B cell (primary cell): ENCODE results near the gene ZNF3. TPM values are rescaled to one million over a fixed set of nuclear protein-coding genes. Genes with fewer than 3 reads are reported as not detected.

Source experiments
- ATAC-seq: fragments of 200-7000 bp; cut with Tn5 transposase; one replicate; pipeline ENCODE4 v1.10.0; 2021; ENCODE audit warnings: low read depth, mild to moderate bottlenecking, moderate number of reproducible peaks, moderate library complexity
- CTCF ChIA-PET: fragments of 350-600 bp; sonication (Branson Sonifier 250); formaldehyde crosslinking; loops from one replicate; lab custom pipeline; 2021; ENCODE audit warnings: antibody characterized with exemption, inconsistent platforms; lab: Charles Lee
- POLR2A ChIA-PET: fragments of 350-600 bp; sonication (Branson Sonifier 250); formaldehyde crosslinking; loops from one replicate; lab custom pipeline; 2021; ENCODE audit warnings: antibody characterized with exemption; lab: Charles Lee
- DNase-seq: peaks from one replicate; pipeline ENCODE4 v3.0.0; 2013
- H2AFZ ChIP-seq: 2 replicates; pipeline ENCODE4 v1.6.1; 2012; ENCODE audit warnings: mild to moderate bottlenecking, low read depth, low read length; ENCODE audit not compliant: insufficient read depth, poor library complexity, severe bottlenecking
- H3K27ac ChIP-seq, 2 donors: 1 replicate in 1 of 2; 2 replicates in 1 of 2; pipeline ENCODE4 v1.5.1; 2012 to 2013; ENCODE audit warnings: low read length in 2 of 2, mild to moderate bottlenecking in 2 of 2, moderate library complexity in 1 of 2
- H3K27me3 ChIP-seq, 4 experiments: fragments of 200-600 bp in 1 of 4; sonication (generic) in 1 of 4; replicated peaks in 1 of 4; 1 replicate in 2 of 4; 2 replicates in 2 of 4; pipeline versions ENCODE4 v1.6.1 to v1.7.0; 2013 to 2016; ENCODE audit warnings: low read length in 3 of 4, mild to moderate bottlenecking in 2 of 4, mixed read lengths in 1 of 4, moderate library complexity in 1 of 4; ENCODE audit not compliant: insufficient read depth in 4 of 4, control insufficient read depth in 3 of 4; ENCODE audit errors: control extremely low read depth in 1 of 4
- H3K36me3 ChIP-seq, 2 experiments: replicated peaks in 1 of 2; 1 replicate in 1 of 2; 2 replicates in 1 of 2; pipeline versions ENCODE4 v1.6.1 to v1.7.1; 2013; ENCODE audit warnings: low read length in 1 of 2; ENCODE audit not compliant: insufficient read depth in 2 of 2, control insufficient read depth in 1 of 2; ENCODE audit errors: control extremely low read depth in 1 of 2, extremely low read depth in 1 of 2
- H3K4me1 ChIP-seq, 2 donors: fragments of 200-600 bp in 1 of 2; sonication (generic) in 1 of 2; 1 replicate in 1 of 2; 2 replicates in 1 of 2; pipeline versions ENCODE4 v1.5.1 to v1.6.1; 2013 to 2017; ENCODE audit warnings: low read length in 2 of 2; ENCODE audit not compliant: control insufficient read depth in 2 of 2, insufficient read depth in 2 of 2
- H3K4me2 ChIP-seq: replicated peaks from 2 replicates; pipeline ENCODE3; 2012; ENCODE audit warnings: mild to moderate bottlenecking, low read depth, low read length; ENCODE audit not compliant: poor library complexity, severe bottlenecking
- H3K4me3 ChIP-seq, 5 experiments: fragments of 200-600 bp in 1 of 5; sonication (generic) in 1 of 5; 1 replicate in 3 of 5; 2 replicates in 2 of 5; pipeline versions ENCODE4 v1.5.1 to v1.7.0; 2011 to 2016; ENCODE audit warnings: low read length in 4 of 5, mild to moderate bottlenecking in 4 of 5, low read depth in 2 of 5, control low read depth in 1 of 5, moderate library complexity in 1 of 5; ENCODE audit not compliant: insufficient read depth in 1 of 5; ENCODE audit errors: control extremely low read depth in 1 of 5, extremely low read depth in 1 of 5
- H3K79me2 ChIP-seq: fragments of 200-600 bp; sonication (generic); one replicate; pipeline ENCODE4 v1.6.0; 2016; ENCODE audit warnings: low read length; ENCODE audit not compliant: control insufficient read depth, insufficient read depth
- H3K9ac ChIP-seq: fragments of 200-600 bp; sonication (generic); 2 replicates; pipeline ENCODE4 v1.6.1; 2017; ENCODE audit warnings: mild to moderate bottlenecking, low read length, moderate library complexity
- H3K9me3 ChIP-seq, 3 donors: one replicate each; pipeline versions ENCODE4 v1.6.1 to v1.7.1; 2013; ENCODE audit warnings: low read length in 2 of 3; ENCODE audit not compliant: control insufficient read depth in 2 of 3, insufficient read depth in 1 of 3; ENCODE audit errors: control extremely low read depth in 1 of 3
- H4K20me1 ChIP-seq: 2 replicates; pipeline ENCODE4 v1.6.0; 2012; ENCODE audit warnings: mild to moderate bottlenecking, low read length; ENCODE audit not compliant: insufficient read depth, control insufficient read depth, poor library complexity, severe bottlenecking
- H3K27ac Mint-ChIP-seq: one replicate; pipeline ENCODE4 v1.8.0; 2021; ENCODE audit warnings: mixed read lengths
- H3K27me3 Mint-ChIP-seq: one replicate; pipeline ENCODE4 v1.8.0; 2021; ENCODE audit warnings: mixed read lengths
- H3K4me1 Mint-ChIP-seq: one replicate; pipeline ENCODE4 v1.8.0; 2021; ENCODE audit warnings: mixed read lengths
- H3K4me3 Mint-ChIP-seq: one replicate; pipeline ENCODE4 v1.8.0; 2021; ENCODE audit warnings: mixed read lengths
- H3K9me3 Mint-ChIP-seq: one replicate; pipeline ENCODE4 v1.8.0; 2022; ENCODE audit warnings: mixed read lengths; ENCODE audit not compliant: insufficient read depth
- EZH2 ChIP-seq: IDR thresholded peaks from 2 replicates; pipeline ENCODE4 v1.6.1; 2012; ENCODE audit warnings: borderline replicate concordance, low read depth, mild to moderate bottlenecking, moderate library complexity, low read length; ENCODE audit not compliant: insufficient read depth, poor library complexity, severe bottlenecking
- WGBS: methylation state at CpG from one replicate; pipeline ENCODE4 v1.1.5; 2013; ENCODE audit warnings: missing lambda C conversion rate; ENCODE audit not compliant: insufficient coverage; 5-methylcytosine and 5-hydroxymethylcytosine counted together
- intact Hi-C: fragments of 100-400 bp; cut with micrococcal nuclease; formaldehyde crosslinking; loops from one replicate; pipeline ENCODE4 v1.10.0; 2022
- polyA plus RNA-seq: library from polyadenylated mRNA; depleted of rRNA; stranded (reverse); fragments of >200 nt; gene quantifications from 2 replicates; pipeline ENCODE4 v1.2.3, GENCODE V29; 2012
- total RNA-seq, 2 donors: library from RNA; stranded (reverse); fragments of 120-200 nt in 1 of 2; gene quantifications; 1 replicate in 1 of 2; 2 replicates in 1 of 2; pipeline versions ENCODE4 v1.2.3 to v1.2.4, GENCODE V29; 2013 to 2022
- TF ChIP-seq, protein P1 (sequence below): fragments of 200-600 bp; IDR thresholded peaks from one replicate; pipeline ENCODE4 v1.8.0; 2022; ENCODE audit warnings: antibody characterized with exemption, mild to moderate bottlenecking

The ZNF3 gene
- total and polyA plus RNA-seq, 2 donors (not counting 1 experiment from before 2014, with no cell fraction given) = 19.2 to 44.8 TPM

DNA sequence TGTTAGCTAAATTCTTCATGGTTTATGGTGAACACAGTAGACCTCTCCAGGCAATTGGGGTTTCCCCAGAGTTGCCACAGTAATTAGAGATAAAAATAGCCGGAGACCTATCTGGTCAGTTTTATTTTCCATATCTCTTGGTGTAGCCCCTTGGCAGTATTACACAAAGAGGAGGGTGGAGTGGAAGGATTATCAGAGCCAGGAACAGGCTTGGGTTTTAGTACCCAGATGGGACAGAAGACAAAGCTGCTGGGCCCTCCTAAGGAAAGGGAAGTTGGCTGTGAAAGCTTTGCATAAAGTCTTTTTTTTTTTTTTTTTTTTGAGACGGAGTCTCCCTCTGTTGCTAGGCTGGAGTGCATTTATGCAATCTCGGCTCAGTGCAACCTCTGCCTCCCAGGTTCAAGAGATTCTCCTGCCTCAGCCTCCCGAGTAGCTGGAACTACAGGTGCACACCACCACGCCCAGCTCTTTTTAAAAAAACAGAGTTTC, 22.2 kb downstream of the ZNF3 start:
- ChIA-PET CTCF (interaction anchor here (0.6 to 1.1 kb wide), 4 partner anchors 13 to 1018 kb away, joined by 3 to 4 read pairs (median 4); no protein-coding TSS in a partner anchor), POLR2A (interaction anchor here (1.0 kb wide), 1 partner anchor 22 kb away, joined by 4 read pairs; the partner anchor contains the start of gene ZNF3)
- H3K4me1 Mint-ChIP-seq = peaks cover 2% of the 10 kb centered on the region
- no peaks in the 10 kb centered on the region for H3K9me3 ChIP-seq
- WGBS = 87% methylated on average over 3 of the region's 5 CpGs
- no peak overlapping the region for H3K9ac ChIP-seq
- H4K20me1 ChIP-seq = no peaks in the 10 kb centered on the region
- peaks cover 10% of the 10 kb centered on the region for H3K79me2 ChIP-seq
- H3K4me2 ChIP-seq = no peak overlapping the region
- no peaks in the 10 kb centered on the region for H3K27me3 Mint-ChIP-seq
- no peak overlapping the region for H3K4me3 Mint-ChIP-seq
- H3K27me3 ChIP-seq = no peaks in the 10 kb centered on the region
- intact Hi-C loops = no loop called here
- H3K4me1 ChIP-seq = peaks cover 0 to 9% of the 10 kb centered on the region in 2 donors
- no peaks in the 10 kb centered on the region for H3K9me3 Mint-ChIP-seq
- H3K36me3 ChIP-seq = peaks cover 1 to 35% of the 10 kb centered on the region in 2 experiments
- no peak overlapping the region for H3K27ac ChIP-seq
- TF ChIP-seq, protein P1, sequence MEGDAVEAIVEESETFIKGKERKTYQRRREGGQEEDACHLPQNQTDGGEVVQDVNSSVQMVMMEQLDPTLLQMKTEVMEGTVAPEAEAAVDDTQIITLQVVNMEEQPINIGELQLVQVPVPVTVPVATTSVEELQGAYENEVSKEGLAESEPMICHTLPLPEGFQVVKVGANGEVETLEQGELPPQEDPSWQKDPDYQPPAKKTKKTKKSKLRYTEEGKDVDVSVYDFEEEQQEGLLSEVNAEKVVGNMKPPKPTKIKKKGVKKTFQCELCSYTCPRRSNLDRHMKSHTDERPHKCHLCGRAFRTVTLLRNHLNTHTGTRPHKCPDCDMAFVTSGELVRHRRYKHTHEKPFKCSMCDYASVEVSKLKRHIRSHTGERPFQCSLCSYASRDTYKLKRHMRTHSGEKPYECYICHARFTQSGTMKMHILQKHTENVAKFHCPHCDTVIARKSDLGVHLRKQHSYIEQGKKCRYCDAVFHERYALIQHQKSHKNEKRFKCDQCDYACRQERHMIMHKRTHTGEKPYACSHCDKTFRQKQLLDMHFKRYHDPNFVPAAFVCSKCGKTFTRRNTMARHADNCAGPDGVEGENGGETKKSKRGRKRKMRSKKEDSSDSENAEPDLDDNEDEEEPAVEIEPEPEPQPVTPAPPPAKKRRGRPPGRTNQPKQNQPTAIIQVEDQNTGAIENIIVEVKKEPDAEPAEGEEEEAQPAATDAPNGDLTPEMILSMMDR = no peak
- no peak for TF ChIP-seq EZH2
- DNase-seq = no peak
- H2AFZ ChIP-seq = no peak overlapping the region
- no peak overlapping the region for H3K27ac Mint-ChIP-seq
- no peak overlapping the region for H3K4me3 ChIP-seq
- no peak for ATAC-seq

DNA sequence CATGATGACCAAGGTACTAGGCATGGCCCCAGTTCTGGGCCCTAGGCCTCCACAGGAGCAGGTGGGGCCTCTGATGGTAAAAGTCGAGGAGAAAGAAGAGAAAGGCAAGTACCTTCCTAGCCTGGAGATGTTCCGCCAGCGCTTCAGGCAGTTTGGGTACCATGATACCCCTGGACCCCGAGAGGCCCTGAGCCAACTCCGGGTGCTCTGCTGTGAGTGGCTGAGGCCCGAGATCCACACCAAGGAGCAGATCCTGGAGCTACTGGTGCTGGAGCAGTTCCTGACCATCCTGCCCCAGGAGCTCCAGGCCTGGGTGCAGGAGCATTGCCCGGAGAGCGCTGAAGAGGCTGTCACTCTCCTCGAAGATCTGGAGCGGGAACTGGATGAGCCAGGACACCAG, 24.5 kb downstream of the ZNF3 start:
- H3K4me3 Mint-ChIP-seq = no peak overlapping the region
- H3K27me3 Mint-ChIP-seq = no peaks in the 10 kb centered on the region
- DNase-seq (no peak), ATAC-seq (no peak)
- CTCF ChIA-PET = no interaction called here
- no peak overlapping the region for H3K9ac ChIP-seq
- WGBS = over 99% methylated on average over 8 of the region's 10 CpGs
- H2AFZ ChIP-seq = no peak overlapping the region
- peaks cover 0 to 9% of the 10 kb centered on the region in 2 donors for H3K4me1 ChIP-seq
- intact Hi-C loops = no loop called here
- H4K20me1 ChIP-seq = no peaks in the 10 kb centered on the region
- H3K9me3 Mint-ChIP-seq = no peaks in the 10 kb centered on the region
- POLR2A ChIA-PET = no interaction called here
- no peaks in the 10 kb centered on the region for H3K27me3 ChIP-seq
- H3K4me2 ChIP-seq = no peak overlapping the region
- no peak overlapping the region for H3K27ac ChIP-seq
- H3K79me2 ChIP-seq = peaks cover 14% of the 10 kb centered on the region
- no peak overlapping the region for H3K27ac Mint-ChIP-seq
- H3K9me3 ChIP-seq = no peaks in the 10 kb centered on the region
- peaks cover 2% of the 10 kb centered on the region for H3K4me1 Mint-ChIP-seq
- no peak for TF ChIP-seq EZH2
- TF ChIP-seq, protein P1 = no peak
- H3K4me3 ChIP-seq = no peak overlapping the region
- H3K36me3 ChIP-seq = peaks cover 1 to 27% of the 10 kb centered on the region in 2 experiments
